ENCODE results near the gene VPS16.

DNA sequence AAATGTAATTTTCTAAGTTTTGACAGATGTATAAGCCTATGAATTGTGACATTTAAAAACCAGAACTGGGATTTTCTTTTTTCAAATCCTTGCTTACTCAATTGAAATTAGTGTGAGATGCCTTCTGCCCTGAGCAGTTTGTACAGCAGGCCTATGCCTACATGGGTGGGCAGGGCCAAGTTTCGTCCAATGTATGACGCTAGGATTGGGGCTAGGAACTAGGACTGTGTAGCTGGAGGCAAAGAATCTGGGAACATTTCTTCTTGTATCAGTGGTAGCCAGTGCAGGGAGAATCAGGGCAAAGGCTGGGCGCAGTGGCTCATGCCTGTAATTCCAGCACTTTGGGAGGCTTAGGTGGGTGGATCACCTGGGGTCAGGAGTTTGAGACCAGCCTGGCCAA lies 28.8 kb downstream of the VPS16 start:
- TF ChIP-seq GABPA (IDR thresholded peaks at IDR 0.05; ENCODE audit: low read depth) (no peak), CTCF (IDR thresholded peaks at IDR 0.05; ENCODE audit: insufficient read depth, low read length) (no peak), POLR2AphosphoS5 (IDR thresholded peaks at IDR 0.05; ENCODE audit: low read depth) (no peak), REST (IDR thresholded peaks at IDR 0.05; ENCODE audit: insufficient replicate concordance, low read depth) (no peak), SPI1 (IDR thresholded peaks at IDR 0.05; ENCODE audit: borderline replicate concordance, low read depth) (no peak)
